ENCODE data around the gene ZNF598. TPM values are rescaled to one million over a fixed set of nuclear protein-coding genes. Genes with fewer than 3 reads are reported as not detected.
A peak's percentile ranks its signal among the peaks of the same experiment; 100 is the strongest.

Gene ZNF598
- total RNA-seq, 4 donors from 2014 or later: 37.0 to 83.1 (median 49.2) TPM

GRCh38 chr16:2009164-2009711 lies 383 bp downstream of the ZNF598 start:
- DNase-seq (ENCODE audit: low spot score in 2 of 2): no peak
- peaks cover 4 to 58% (median 54%) of the 10 kb centered on the region in 4 donors for H3K4me1 ChIP-seq
- H3K27ac ChIP-seq: peak overlapping the region in 3 of 4 donors; percentile 84 to 92 (median 92)
- WGBS, 2 donors: 0 to 3% methylated on average over 12 to 25 of the region's 55 CpGs
- H3K9me3 ChIP-seq: no peaks in the 10 kb centered on the region
- H3K27me3 ChIP-seq: no peaks in the 10 kb centered on the region
- peak overlapping the region; percentile 68 to 98 (median 74) for H3K4me3 ChIP-seq
- TF ChIP-seq POLR2A (IDR thresholded peaks at IDR 0.05) (no peak), EP300 (IDR thresholded peaks at IDR 0.05) (no peak)
- TF ChIP-seq, protein P1, sequence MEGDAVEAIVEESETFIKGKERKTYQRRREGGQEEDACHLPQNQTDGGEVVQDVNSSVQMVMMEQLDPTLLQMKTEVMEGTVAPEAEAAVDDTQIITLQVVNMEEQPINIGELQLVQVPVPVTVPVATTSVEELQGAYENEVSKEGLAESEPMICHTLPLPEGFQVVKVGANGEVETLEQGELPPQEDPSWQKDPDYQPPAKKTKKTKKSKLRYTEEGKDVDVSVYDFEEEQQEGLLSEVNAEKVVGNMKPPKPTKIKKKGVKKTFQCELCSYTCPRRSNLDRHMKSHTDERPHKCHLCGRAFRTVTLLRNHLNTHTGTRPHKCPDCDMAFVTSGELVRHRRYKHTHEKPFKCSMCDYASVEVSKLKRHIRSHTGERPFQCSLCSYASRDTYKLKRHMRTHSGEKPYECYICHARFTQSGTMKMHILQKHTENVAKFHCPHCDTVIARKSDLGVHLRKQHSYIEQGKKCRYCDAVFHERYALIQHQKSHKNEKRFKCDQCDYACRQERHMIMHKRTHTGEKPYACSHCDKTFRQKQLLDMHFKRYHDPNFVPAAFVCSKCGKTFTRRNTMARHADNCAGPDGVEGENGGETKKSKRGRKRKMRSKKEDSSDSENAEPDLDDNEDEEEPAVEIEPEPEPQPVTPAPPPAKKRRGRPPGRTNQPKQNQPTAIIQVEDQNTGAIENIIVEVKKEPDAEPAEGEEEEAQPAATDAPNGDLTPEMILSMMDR (IDR thresholded peaks at IDR 0.05): no peak
- no peaks in the 10 kb centered on the region for H3K36me3 ChIP-seq

- H3K9me3 ChIP-seq: no peaks in the 10 kb centered on the region
- H3K4me1 ChIP-seq: peaks cover 4 to 63% (median 59%) of the 10 kb centered on the region in 4 donors
- H3K36me3 ChIP-seq: no peaks in the 10 kb centered on the region
- DNase-seq (ENCODE audit: low spot score in 2 of 2): no peak
- H3K27ac ChIP-seq: peak overlapping the region in 3 of 4 donors; percentile 84 to 92 (median 92)
- H3K27me3 ChIP-seq: no peaks in the 10 kb centered on the region
- TF ChIP-seq EP300 (IDR thresholded peaks at IDR 0.05) (no peak), POLR2A (IDR thresholded peaks at IDR 0.05) (no peak)
- TF ChIP-seq, protein P1 (IDR thresholded peaks at IDR 0.05): no peak
- 2% methylated on average over 23 of the region's 23 CpGs for whole genome bisulfite sequencing, 2 donors
- H3K4me3 ChIP-seq: peak overlapping the region; percentile 68 to 98 (median 74)
Observed at GRCh38 chr16:2008631-2009163, 924 bp downstream of the ZNF598 start.

DNA sequence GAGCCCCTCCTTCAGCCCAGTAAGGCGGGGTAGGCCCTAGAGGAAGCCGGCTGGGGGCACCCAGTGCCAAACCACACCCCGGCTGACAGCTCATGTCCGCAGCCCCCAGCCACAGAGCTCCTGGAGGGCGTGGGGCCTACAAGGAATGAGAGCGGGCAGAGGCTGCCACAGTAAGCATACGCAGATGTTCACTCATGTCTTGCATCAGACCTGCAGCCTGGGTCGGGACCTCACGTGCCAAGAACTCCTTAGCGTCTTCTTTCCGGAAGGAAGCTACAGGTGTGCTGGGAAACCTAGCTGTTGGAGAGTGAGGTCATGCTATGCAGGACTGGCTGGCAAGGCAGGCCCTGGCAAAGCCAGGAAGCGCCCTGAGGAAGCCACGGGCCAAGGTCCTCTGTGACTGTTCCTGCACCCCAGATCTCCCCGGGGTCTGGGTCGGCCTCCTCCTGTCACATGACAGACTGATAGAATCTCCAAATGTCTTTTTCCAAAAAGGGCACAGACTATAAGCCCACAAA lies 1.6 kb downstream of the ZNF598 start:
- DNase-seq (ENCODE audit: low spot score in 2 of 2): peak in 1 of 2 donors; percentile 33
- WGBS, 2 donors: 42 to 48% methylated on average over 14 to 15 of the region's 15 CpGs
- Histone ChIP-seq H3K4me1 (peaks cover 4 to 69% (median 61%) of the 10 kb centered on the region in 4 donors), H3K4me3 (peak overlapping the region in 2 of 4 donors; percentile 14 to 68), H3K36me3 (peaks cover 0 to 6% (median 0%) of the 10 kb centered on the region in 3 donors), H3K27ac (peak overlapping the region in 3 of 4 donors; percentile 84 to 92 (median 92)), H3K27me3 (no peaks in the 10 kb centered on the region), H3K9me3 (no peaks in the 10 kb centered on the region)
- TF ChIP-seq POLR2A (IDR thresholded peaks at IDR 0.05) (no peak), EP300 (IDR thresholded peaks at IDR 0.05) (no peak)
- TF ChIP-seq, protein P1 (IDR thresholded peaks at IDR 0.05): no peak

- Histone ChIP-seq H3K9me3 (no peaks in the 10 kb centered on the region), H3K36me3 (peaks cover 2 to 14% (median 7%) of the 10 kb centered on the region in 3 donors), H3K27me3 (no peaks in the 10 kb centered on the region), H3K4me1 (peaks cover 4 to 71% (median 61%) of the 10 kb centered on the region in 4 donors), H3K27ac (peak overlapping the region in 2 of 4 donors; percentile 84 to 92), H3K4me3 (no peak overlapping the region)
- TF ChIP-seq EP300 (IDR thresholded peaks at IDR 0.05) (no peak), POLR2A (IDR thresholded peaks at IDR 0.05) (no peak)
- TF ChIP-seq, protein P1 (IDR thresholded peaks at IDR 0.05): no peak
- 66 to 71% methylated on average over 13 to 16 of the region's 16 CpGs for whole genome bisulfite sequencing, 2 donors
- DNase-seq (ENCODE audit: low spot score in 2 of 2): no peak
Observed at GRCh38 chr16:2007081-2007836, 2.4 kb downstream of the ZNF598 start.
